GM13977 (cell line): ENCODE results near the gene DFFA.
"Not testable (repeated sequence)": the region's sequence is repeated elsewhere in the genome, so short reads cannot be mapped to it uniquely, and the experiment has no call there.

Source experiments
- DNase-seq: peaks from one replicate; pipeline ENCODE4 v3.0.0; 2012; ENCODE audit warnings: low spot score
- CTCF ChIP-seq: IDR thresholded peaks from 2 replicates; pipeline ENCODE4 v1.5.1; 2012; ENCODE audit warnings: mild to moderate bottlenecking, control low read depth; ENCODE audit not compliant: insufficient read depth; ENCODE audit errors: extremely low read depth, missing control alignments
- in situ Hi-C: fragments of 300-500 bp; cut with MboI; formaldehyde crosslinking; loops from one replicate; pipeline ENCODE4 v1.12.0; 2022; ENCODE audit warnings: low sequenced_read_pairs, low pct_unique_long_range_greater_than_20kb, mixed read lengths, inconsistent platforms; ENCODE audit not compliant: unreplicated experiment

Gene DFFA

GRCh38 chr1:10432910-10433700, 39.2 kb downstream of the DFFA start:
- in situ Hi-C loops = loop anchor here (10.0 kb wide), 1 partner anchor 52 kb away; no protein-coding TSS in a partner anchor

GRCh38 chr1:10431070-10431730, 41.1 kb downstream of the DFFA start:
- TF ChIP-seq CTCF = no peak
- peak; percentile 35 for DNase-seq
- in situ Hi-C loops = loop anchor here (10.0 kb wide), 1 partner anchor 54 kb away; no protein-coding TSS in a partner anchor

More at GRCh38 chr1:10432910-10433700, 39.2 kb downstream of the DFFA start:
- no peak for DNase-seq
- TF ChIP-seq CTCF = no peak

- DNase-seq = peak; percentile 99
- in situ Hi-C loops = loop anchor here (10.0 kb wide), 1 partner anchor 54 kb away; no protein-coding TSS in a partner anchor
- TF ChIP-seq CTCF = peak; percentile 99
Observed at GRCh38 chr1:10430216-10431069, 41.9 kb downstream of the DFFA start, which contains the start of gene CENPS. CENPS (plus strand) TSS chr1:10430433; CDS start chr1:10430518, 85 bp downstream.

GRCh38 chr1:10429868-10430215, 42.5 kb downstream of the DFFA start:
- DNase-seq = no peak
- no peak for TF ChIP-seq CTCF
- in situ Hi-C loops = loop anchor here (10.0 kb wide), 1 partner anchor 55 kb away; no protein-coding TSS in a partner anchor

- DNase-seq = no peak
- no peak for TF ChIP-seq CTCF
- in situ Hi-C loops = no loop called here
Observed at GRCh38 chr1:10428984-10429383, 43.3 kb downstream of the DFFA start.

GRCh38 chr1:10426535-10426848, 45.8 kb downstream of the DFFA start:
- in situ Hi-C loops, DNase-seq: not testable (repeated sequence)

- DNase-seq, in situ Hi-C loops: not testable (repeated sequence)
Observed at GRCh38 chr1:10425826-10426534, 46.3 kb downstream of the DFFA start.
